Right lobe of liver (tissue), 6 donors: ENCODE measurements around the gene EARS2. TPM values are rescaled to one million over a fixed set of nuclear protein-coding genes. Genes with fewer than 3 reads are reported as not detected.

Source experiments
- ATAC-seq, 4 donors: fragments of 200-7000 bp; cut with Tn5 transposase; one replicate each; pipeline ENCODE4 v1.9.1; 2020; ENCODE audit warnings: mild to moderate bottlenecking in 4 of 4, moderate library complexity in 4 of 4
- DNase-seq, 3 donors: peaks; one replicate each; pipeline ENCODE4 v3.0.0-alpha.2; 2020
- H3K27ac ChIP-seq, 3 donors: fragments of 200-600 bp; one replicate each; pipeline ENCODE4 v1.8.0; 2022
- H3K27me3 ChIP-seq, 2 donors: fragments of 200-600 bp; one replicate each; pipeline ENCODE4 v1.8.0; 2022
- H3K36me3 ChIP-seq, 4 donors: fragments of 200-600 bp; sonication (generic) in 1 of 4; one replicate each; pipeline versions ENCODE4 v1.5.1 to v1.8.0; 2017 to 2022; ENCODE audit warnings: control low read depth in 1 of 4
- H3K4me1 ChIP-seq, 4 donors: fragments of 200-600 bp; sonication (generic) in 1 of 4; one replicate each; pipeline versions ENCODE4 v1.5.1 to v1.8.0; 2017 to 2022; ENCODE audit warnings: control low read depth in 1 of 4
- H3K4me3 ChIP-seq, 3 donors: fragments of 200-600 bp; one replicate each; pipeline ENCODE4 v1.8.0; 2022
- H3K9me3 ChIP-seq, 4 donors: fragments of 200-600 bp; sonication (generic) in 1 of 4; one replicate each; pipeline versions ENCODE4 v1.5.1 to v1.8.0; 2017 to 2022; ENCODE audit warnings: control low read depth in 1 of 4
- CTCF ChIP-seq, 4 donors: fragments of 200-600 bp in 3 of 4; fragments of 450-650 bp in 1 of 4; IDR thresholded peaks; one replicate each; pipeline versions ENCODE4 v1.5.1 to v1.8.0; 2016 to 2022; ENCODE audit warnings: antibody characterized with exemption in 4 of 4, mild to moderate bottlenecking in 2 of 4
- POLR2A ChIP-seq: fragments of 450-650 bp; IDR thresholded peaks from one replicate; pipeline ENCODE4 v1.6.1; 2017; ENCODE audit warnings: antibody characterized with exemption, mild to moderate bottlenecking
- WGBS: methylation state at CpG from one replicate; pipeline ENCODE4 v1.1.6; 2018; ENCODE audit warnings: low coverage, low lambda C conversion rate; ENCODE audit not compliant: insufficient coverage; ENCODE audit errors: missing lambda C conversion rate; 5-methylcytosine and 5-hydroxymethylcytosine counted together
- intact Hi-C, 2 donors: fragments of 100-400 bp; cut with DNase I; formaldehyde crosslinking; loops; one replicate each; pipeline versions ENCODE4 v1.11.2 to v1.14.1; 2022
- total RNA-seq, 6 experiments: library from RNA; depleted of rRNA in 2 of 6; stranded (reverse); fragments of >200 nt in 2 of 6; fragmentation: NEBNext Ultra II Directional in 3 of 6; extraction: Animal tissue kit (Norgen Biotek cat#: 25700) in 3 of 6; gene quantifications; one replicate each; pipeline versions ENCODE4 v1.1.0 to v1.2.4, GENCODE V29; 2016 to 2023
- donor health status: DM: no; HTN: yes; CAD: no.
- donor health status: DM: no; HTN: no; CAD: no.
- donor health status: DM: no; HTN: no; CAD: no.
- donor health status: DM: no; HTN: yes; CAD: no.
- donor health status: DM: no; HTN: yes; CAD: no.

EARS2 gene
- total RNA-seq, 6 experiments from 2014 or later, result 14.9 to 47.7 (median 15.9) TPM

- intact Hi-C loops, result no loop called here
- DNase-seq (no peak), ATAC-seq (no peak)
- WGBS, result 75% methylated on average over 6 of the region's 7 CpGs
- no peaks in the 10 kb centered on the region for H3K9me3 ChIP-seq
- H3K36me3 ChIP-seq, result no peaks in the 10 kb centered on the region
- peaks cover 0 to 15% (median 8%) of the 10 kb centered on the region in 4 donors for H3K4me1 ChIP-seq
- no peak overlapping the region for H3K27ac ChIP-seq
- no peaks in the 10 kb centered on the region for H3K27me3 ChIP-seq
- H3K4me3 ChIP-seq, result no peak overlapping the region
- no peak for TF ChIP-seq POLR2A
- no peak for TF ChIP-seq CTCF (IDR thresholded peaks at IDR 0.05)
Observed at GRCh38 chr16:23505671-23506605, 51.2 kb downstream of the EARS2 start.

- ATAC-seq (no peak), DNase-seq (no peak)
- TF ChIP-seq POLR2A (no peak), CTCF (IDR thresholded peaks at IDR 0.05) (no peak)
- WGBS, result 86% methylated on average over 5 of the region's 9 CpGs
- Histone ChIP-seq H3K4me1 (peaks cover 0 to 19% (median 9%) of the 10 kb centered on the region in 4 donors), H3K27me3 (no peaks in the 10 kb centered on the region), H3K27ac (no peak overlapping the region), H3K36me3 (no peaks in the 10 kb centered on the region), H3K4me3 (no peak overlapping the region), H3K9me3 (no peaks in the 10 kb centered on the region)
- intact Hi-C loops, result no loop called here
Observed at GRCh38 chr16:23505180-23505665, 51.9 kb downstream of the EARS2 start.

GRCh38 chr16:23504453-23505179 is 52.5 kb downstream of the EARS2 start:
- H3K4me1 ChIP-seq, result peaks cover 0 to 19% (median 9%) of the 10 kb centered on the region in 4 donors

More at GRCh38 chr16:23504453-23505179, 52.5 kb downstream of the EARS2 start:
- TF ChIP-seq POLR2A (no peak), CTCF (IDR thresholded peaks at IDR 0.05) (no peak)
- peak; percentile 57 to 86 (median 61) for ATAC-seq
- Histone ChIP-seq H3K9me3 (no peaks in the 10 kb centered on the region), H3K4me3 (no peak overlapping the region), H3K36me3 (no peaks in the 10 kb centered on the region), H3K27ac (peak overlapping the region in 1 of 3 donors; percentile 56), H3K27me3 (no peaks in the 10 kb centered on the region)
- DNase-seq, result peak in 1 of 3 donors; percentile 74
- 34% methylated on average over 11 of the region's 13 CpGs for WGBS
- intact Hi-C loops, result no loop called here
